SK-N-SH treated with all-trans-retinoic acid at 6 μM for 48 hours (cell line): ENCODE measurements around the gene SMIM24.

ENCODE experiments used
- ATAC-seq: fragments of 200-7000 bp; cut with Tn5 transposase; 3 replicates; pipeline ENCODE4 v1.9.1; 2020; ENCODE audit warnings: mild to moderate bottlenecking, moderate library complexity
- BACH2 ChIP-seq: fragments of 250-450 bp; sonication (Bioruptor Pico); IDR thresholded peaks from 2 replicates; pipeline ENCODE4 v1.9.0; 2021; ENCODE audit warnings: mild to moderate bottlenecking, borderline replicate concordance
- CREB5 ChIP-seq: fragments of 250-450 bp; sonication (Bioruptor Pico); IDR thresholded peaks from 2 replicates; pipeline ENCODE4 v1.5.1; 2020; ENCODE audit warnings: low read depth, mild to moderate bottlenecking, moderate library complexity
- CSDC2 ChIP-seq: fragments of 250-450 bp; sonication (Bioruptor Pico); IDR thresholded peaks from 2 replicates; pipeline ENCODE4 v1.5.0; 2020; ENCODE audit warnings: mild to moderate bottlenecking, moderate library complexity
- CSRNP3 ChIP-seq: fragments of 250-450 bp; sonication (Bioruptor Pico); IDR thresholded peaks from 2 replicates; pipeline ENCODE4 v1.5.1; 2021; ENCODE audit warnings: mild to moderate bottlenecking, moderate library complexity
- ESRRG ChIP-seq: fragments of 250-450 bp; sonication (Bioruptor Pico); IDR thresholded peaks from 2 replicates; pipeline ENCODE4 v1.6.1; 2021; ENCODE audit warnings: mild to moderate bottlenecking
- ISL1 ChIP-seq: fragments of 250-450 bp; sonication (Bioruptor Pico); IDR thresholded peaks from 2 replicates; pipeline ENCODE4 v2.1.2; 2022; ENCODE audit warnings: mild to moderate bottlenecking, moderate library complexity
- PATZ1 ChIP-seq: fragments of 250-450 bp; sonication (Bioruptor Pico); IDR thresholded peaks from 2 replicates; pipeline ENCODE4 v1.8.0; 2020; ENCODE audit warnings: mild to moderate bottlenecking, moderate library complexity, borderline replicate concordance
- POU6F1 ChIP-seq: fragments of 250-450 bp; sonication (Bioruptor Pico); IDR thresholded peaks from 2 replicates; pipeline ENCODE4 v1.8.0; 2021; ENCODE audit warnings: low read depth, mild to moderate bottlenecking, moderate library complexity, borderline replicate concordance
- PPARA ChIP-seq: fragments of 250-450 bp; sonication (Bioruptor Pico); IDR thresholded peaks from 2 replicates; pipeline ENCODE4 v1.5.0; 2020; ENCODE audit warnings: mild to moderate bottlenecking, borderline replicate concordance
- RARB ChIP-seq: fragments of 250-450 bp; sonication (Bioruptor Pico); IDR thresholded peaks from 2 replicates; pipeline ENCODE4 v1.8.0; 2021; ENCODE audit warnings: mild to moderate bottlenecking, moderate library complexity
- SNAI2 ChIP-seq: fragments of 250-450 bp; sonication (Bioruptor Pico); IDR thresholded peaks from 2 replicates; pipeline ENCODE4 v1.5.0; 2020; ENCODE audit warnings: mild to moderate bottlenecking, moderate library complexity
- TSHZ2 ChIP-seq: fragments of 250-450 bp; sonication (Bioruptor Pico); IDR thresholded peaks from 2 replicates; pipeline ENCODE4 v1.5.0; 2020; ENCODE audit warnings: mild to moderate bottlenecking, moderate library complexity
- ZFP3 ChIP-seq: fragments of 250-450 bp; sonication (Bioruptor Pico); IDR thresholded peaks from 2 replicates; pipeline ENCODE4 v1.5.0; 2020; ENCODE audit warnings: mild to moderate bottlenecking, moderate library complexity
- ZFP30 ChIP-seq: fragments of 450-650 bp; formaldehyde crosslinking; IDR thresholded peaks from 2 replicates; pipeline ENCODE4 v1.5.0; 2022; ENCODE audit warnings: mild to moderate bottlenecking, moderate library complexity
- ZNF565 ChIP-seq: fragments of 450-650 bp; formaldehyde crosslinking; conservative IDR thresholded peaks from 2 replicates; pipeline ENCODE4 v1.5.0; 2020; ENCODE audit warnings: low read depth, mild to moderate bottlenecking, moderate library complexity
- ZNF8 ChIP-seq: fragments of 450-650 bp; formaldehyde crosslinking; IDR thresholded peaks from 2 replicates; pipeline ENCODE4 v1.5.0; 2020; ENCODE audit warnings: mild to moderate bottlenecking, moderate library complexity

SMIM24 gene

GRCh38 chr19:3455960-3456601 lies 24.2 kb downstream of the SMIM24 start:
- TF ChIP-seq CSDC2 (CRISPR knock-in tag) (no peak), PPARA (no peak), BACH2 (CRISPR knock-in tag) (no peak), ZNF565 (CRISPR knock-in tag) (no peak)
- no peak for ATAC-seq

GRCh38 chr19:3455393-3455955 lies 24.9 kb downstream of the SMIM24 start:
- no peak for ATAC-seq
- TF ChIP-seq CREB5 (CRISPR knock-in tag) (no peak), SNAI2 (CRISPR knock-in tag) (no peak), ESRRG (CRISPR knock-in tag) (no peak), POU6F1 (CRISPR knock-in tag) (no peak), CSRNP3 (CRISPR knock-in tag) (no peak), BACH2 (CRISPR knock-in tag) (no peak)

- TF ChIP-seq RARB (CRISPR knock-in tag) (no peak), TSHZ2 (CRISPR knock-in tag) (no peak), ZFP3 (no peak), BACH2 (CRISPR knock-in tag) (no peak), PATZ1 (CRISPR knock-in tag) (no peak), ZFP30 (CRISPR knock-in tag) (no peak), ISL1 (CRISPR knock-in tag) (no peak), CSRNP3 (CRISPR knock-in tag) (no peak), SNAI2 (CRISPR knock-in tag) (no peak), CSDC2 (CRISPR knock-in tag) (no peak), CREB5 (CRISPR knock-in tag) (no peak), ZNF565 (CRISPR knock-in tag) (no peak), ZNF8 (CRISPR knock-in tag) (no peak)
- ATAC-seq, result no peak
Measured at GRCh38 chr19:3454656-3455392, 25.5 kb downstream of the SMIM24 start.
